GM21723 (cell line): ENCODE measurements around the gene LMOD3.

Experiments used
- ATAC-seq: cut with Tn5 transposase; IDR thresholded peaks from one replicate; pipeline ENCODE4 v1.9.1; 2021; ENCODE audit warnings: mild to moderate bottlenecking, moderate library complexity; ENCODE audit not compliant: unreplicated experiment

The LMOD3 gene

DNA sequence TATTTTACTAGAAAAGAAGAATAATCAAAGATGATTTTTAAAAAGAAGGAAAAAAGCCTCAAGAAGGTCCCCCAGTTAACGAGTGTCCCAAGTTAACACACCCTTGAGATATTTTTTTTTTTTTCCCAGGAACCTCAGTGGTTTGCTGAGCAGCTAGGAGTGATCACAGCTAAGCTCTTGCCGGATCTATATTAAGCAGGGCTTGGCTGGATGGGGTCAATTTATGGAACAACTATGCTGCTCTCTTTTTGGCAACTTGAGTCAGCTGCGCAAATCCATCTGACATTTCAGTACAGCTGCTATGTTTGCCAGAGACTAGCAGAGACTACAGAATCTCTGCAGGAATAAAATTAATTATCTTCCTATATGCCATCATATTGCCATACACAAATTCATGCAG, at the start of gene LMOD3:
Gene LMOD3 (minus strand): TSS at position 193 of the 400 bp plus-strand sequence. CDS start 209 bp downstream, outside the sequence.
- ATAC-seq: no peak

DNA sequence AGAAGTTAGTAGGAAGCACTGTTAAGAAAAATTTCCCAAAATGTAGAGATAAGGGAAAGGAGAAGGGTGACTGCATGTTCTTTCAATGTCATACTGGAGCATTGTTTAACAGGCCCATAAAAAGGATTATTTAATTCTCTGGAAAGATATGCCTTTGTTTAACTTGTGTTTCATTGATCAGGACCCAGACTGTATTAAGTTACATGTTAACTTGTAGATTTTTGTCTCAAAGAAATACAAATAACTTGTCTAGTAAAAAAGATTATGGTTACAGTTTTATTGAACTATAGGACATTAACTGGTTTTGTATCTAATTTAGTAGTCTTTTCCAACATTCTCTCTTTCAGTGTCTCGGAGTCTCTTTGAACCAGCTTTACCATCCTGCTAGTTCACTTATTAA, 49.7 kb upstream of the LMOD3 start:
- ATAC-seq: no peak

DNA sequence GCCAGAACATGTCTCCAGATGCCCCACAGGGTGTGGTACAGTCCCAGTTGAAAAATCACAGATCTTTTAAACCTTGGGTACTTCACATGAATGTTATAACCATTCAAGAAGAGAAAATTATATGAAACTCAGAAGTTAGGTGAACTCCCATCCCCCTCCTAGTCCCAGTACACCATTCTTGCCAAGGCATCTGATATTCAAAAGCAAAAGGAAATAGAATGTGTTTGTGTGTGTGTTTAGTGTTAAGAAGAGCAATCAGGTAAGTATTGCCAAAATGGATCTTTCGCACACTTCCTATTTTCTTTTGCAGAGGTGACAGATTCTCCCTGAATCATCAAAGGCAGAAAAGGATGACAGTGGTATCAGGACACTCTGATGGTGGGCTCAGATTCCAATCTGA, 44.1 kb upstream of the LMOD3 start:
- ATAC-seq: no peak

DNA sequence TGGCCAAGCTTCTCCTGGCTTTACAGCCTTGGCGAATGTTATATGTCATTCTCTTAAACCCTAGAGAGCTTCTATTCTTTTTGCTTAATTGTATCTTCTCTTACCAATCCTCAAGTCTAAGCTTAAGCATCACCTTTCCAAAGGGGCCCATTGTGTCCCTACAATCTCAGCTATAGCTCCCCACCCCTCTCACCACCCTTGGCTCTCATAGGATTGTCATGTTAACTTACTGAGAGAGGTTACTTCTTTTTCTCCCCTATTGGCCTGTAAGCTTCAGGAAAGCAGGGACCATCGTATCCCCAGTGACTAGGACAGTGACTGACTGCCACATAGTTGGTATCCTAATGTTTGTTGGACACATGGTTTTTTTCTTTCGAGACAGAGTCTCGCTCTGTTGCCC, 43.3 kb upstream of the LMOD3 start:
- ATAC-seq: no peak

DNA sequence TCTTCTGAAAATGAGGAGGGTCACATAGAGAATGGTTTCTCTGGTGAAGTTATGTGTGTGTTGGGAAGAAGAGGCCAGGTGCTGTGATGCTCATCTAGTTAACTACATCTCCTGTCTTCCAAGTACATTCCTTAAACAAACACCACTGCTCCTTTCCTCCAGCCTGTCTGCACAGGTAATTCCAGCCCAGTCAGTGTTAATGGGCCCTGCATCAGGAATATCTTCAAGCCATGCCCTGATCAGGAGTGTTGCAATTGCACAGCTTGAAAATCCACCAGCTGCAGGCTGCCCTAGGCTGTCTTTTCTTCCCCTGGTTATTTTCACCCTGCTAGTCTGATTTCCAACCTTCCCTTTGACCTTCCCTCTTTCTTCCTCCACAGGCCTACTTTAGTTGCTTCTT, 41.9 kb upstream of the LMOD3 start:
- no peak for ATAC-seq

DNA sequence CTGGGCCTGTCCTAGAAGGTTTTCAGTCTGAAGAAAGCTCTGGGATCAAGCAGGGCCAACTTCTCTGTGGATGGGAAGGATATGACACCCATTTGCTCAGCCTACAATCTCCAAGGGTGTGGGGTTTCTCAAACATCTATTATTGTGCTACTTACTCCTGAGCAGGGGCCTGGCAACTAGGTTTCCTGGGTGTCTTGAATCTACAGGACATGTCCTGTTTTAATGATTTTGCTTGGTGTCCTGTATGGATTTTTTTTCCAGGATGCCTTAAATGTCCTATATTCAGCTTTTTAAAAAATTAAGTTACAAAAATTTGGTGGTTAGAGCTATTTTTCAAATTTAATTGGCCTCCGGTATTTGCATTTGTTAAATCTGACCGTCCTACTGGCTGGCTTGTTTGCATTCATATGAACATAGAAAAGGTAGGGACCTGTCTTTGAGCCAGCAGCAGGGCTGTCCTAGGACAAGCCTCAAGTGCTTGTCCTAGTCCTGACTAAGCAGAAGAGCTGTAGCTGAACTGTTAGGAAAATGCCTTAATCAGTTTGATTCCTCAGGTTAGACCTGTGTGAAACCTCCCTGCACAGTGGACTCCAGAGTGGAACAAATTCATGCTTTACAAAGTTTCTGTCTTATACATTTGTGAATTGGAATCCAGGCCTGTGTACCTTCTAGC, 40.0 kb upstream of the LMOD3 start:
- no peak for ATAC-seq

DNA sequence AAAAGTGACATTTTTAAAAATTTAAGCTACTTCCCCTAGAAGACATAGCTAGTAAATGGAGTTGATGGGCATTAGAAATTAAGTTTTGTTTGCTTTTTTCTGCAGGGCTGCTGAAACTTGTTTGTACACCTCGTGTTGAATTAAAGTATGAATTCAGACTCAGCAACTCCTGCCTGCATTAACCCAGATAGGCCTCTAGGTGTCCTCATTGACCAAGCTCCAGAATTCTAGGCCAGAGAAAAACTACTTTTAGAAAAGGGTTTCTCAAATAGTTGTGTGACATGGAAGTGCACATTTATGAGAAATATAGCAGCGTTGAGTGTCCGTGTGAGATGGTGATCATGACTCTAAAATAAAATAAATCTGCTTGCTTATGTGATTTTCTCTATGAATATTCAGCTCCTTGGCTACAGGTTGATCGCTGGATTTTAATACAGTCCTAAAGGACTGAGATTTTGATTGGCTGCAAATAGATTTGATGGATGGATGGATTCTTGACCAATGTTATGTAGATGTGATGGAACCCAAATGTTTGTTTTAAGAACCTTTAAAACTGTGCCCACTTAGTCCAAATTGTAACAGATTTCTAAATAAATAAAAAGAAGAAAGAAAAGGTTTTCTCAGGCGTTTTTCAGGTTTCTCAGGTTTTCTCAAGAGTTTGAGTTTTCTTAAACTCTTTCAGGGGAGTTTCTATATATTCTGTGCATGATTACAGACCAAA, 39.4 kb upstream of the LMOD3 start:
- no peak for ATAC-seq

DNA sequence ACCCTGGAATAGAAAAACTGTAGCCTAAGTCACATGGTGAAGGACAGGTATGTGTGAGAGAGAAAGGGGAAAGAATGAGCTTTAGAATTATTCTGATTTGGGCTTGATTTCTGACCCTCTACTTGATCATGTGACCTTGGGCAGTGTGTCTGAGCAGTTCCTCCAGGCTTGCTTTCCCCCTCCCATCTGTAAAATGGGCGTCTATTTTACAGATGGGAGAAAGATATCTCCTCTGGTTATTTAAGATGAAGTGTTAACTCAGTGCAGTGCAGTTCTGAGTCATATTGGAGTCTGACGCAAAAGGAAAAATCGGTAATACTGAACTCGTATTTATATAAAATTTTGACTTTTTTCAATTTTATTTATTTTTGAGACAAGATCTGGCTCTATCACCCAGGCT, 38.1 kb upstream of the LMOD3 start:
- no peak for ATAC-seq

DNA sequence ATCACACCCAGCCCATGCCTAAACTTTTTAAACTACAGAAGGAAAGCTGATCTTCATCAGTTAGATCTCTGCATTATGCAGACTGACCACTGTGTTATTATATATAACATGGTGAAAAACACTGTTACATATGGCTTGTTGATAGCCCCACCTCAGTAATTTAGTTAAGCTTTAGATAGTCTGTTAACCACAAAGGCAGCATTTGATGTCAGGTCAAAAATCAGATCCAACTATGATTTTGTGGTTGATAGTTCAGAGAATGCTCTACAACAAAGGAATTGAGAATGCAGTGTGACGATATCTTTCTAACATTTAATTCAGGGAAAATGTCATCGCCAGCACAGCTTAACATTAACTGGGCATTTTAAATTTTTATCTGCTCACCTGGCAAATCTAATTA, 37.7 kb upstream of the LMOD3 start:
- ATAC-seq: no peak

DNA sequence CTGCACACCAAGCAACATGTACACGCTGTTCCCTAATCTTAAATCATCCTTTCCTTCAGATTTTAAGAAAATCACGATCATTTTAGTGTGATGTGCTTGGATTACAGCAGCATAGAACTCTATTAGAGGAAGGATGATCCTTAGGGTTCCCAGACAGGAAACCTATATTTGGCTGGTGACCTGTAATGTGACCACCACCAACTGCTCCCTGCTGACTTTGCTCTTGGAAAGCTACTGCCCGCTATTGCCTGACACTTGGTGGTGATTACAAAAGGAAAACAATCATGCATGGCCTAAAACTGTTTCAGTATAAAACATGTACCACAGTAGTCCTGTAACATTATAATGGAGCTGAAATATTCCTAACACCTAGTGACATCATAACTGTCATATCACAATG, 27.2 kb upstream of the LMOD3 start:
- no peak for ATAC-seq

DNA sequence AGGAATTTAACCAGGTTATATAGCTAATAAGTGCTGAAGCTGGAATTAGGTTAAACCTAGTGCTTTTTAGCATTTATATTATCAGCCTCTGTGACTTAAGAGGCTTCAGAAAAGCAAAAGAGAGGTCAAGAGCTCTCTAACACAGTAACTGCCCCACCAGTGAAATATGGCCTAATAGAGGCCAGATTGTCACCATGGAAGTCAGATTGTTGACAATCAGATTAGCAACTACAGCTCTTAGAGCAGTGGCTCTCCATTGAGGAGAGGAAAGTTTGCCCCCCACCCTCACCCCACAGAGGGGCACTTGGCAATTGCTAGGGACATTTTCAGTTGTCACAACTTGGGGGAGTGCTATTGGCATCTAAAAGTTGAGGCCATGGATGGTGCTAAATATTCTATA, 23.3 kb upstream of the LMOD3 start:
- ATAC-seq: no peak

DNA sequence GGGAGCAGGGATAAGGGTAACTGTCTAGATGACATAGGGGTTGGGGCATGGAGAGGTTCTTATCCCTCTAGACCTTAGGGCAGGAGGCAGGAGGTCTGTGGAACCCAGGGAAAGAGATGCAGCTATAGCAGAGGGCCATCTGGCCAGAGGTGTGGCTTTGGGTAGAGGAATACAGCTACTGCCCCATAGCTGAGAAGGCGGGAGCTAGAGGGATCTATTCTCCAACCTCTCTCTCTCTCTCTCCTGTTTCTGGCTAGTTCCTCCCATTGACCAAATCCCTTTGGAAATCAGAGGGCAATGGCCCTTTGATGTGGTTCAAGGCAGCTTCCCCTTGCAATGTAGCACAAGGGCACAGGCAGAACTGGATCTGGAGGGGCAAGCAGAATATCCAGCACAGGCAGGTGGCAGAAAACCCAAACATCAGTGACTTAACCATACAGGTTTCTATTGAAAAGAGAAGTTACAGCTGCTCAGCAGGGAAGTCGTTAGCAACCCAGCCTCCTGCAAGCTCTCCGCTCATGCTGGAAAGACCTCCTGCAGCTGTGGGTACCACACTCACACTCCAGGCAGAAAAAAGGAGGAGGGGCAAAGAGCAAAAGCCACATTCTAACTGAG, 22.3 kb upstream of the LMOD3 start:
- no peak for ATAC-seq

DNA sequence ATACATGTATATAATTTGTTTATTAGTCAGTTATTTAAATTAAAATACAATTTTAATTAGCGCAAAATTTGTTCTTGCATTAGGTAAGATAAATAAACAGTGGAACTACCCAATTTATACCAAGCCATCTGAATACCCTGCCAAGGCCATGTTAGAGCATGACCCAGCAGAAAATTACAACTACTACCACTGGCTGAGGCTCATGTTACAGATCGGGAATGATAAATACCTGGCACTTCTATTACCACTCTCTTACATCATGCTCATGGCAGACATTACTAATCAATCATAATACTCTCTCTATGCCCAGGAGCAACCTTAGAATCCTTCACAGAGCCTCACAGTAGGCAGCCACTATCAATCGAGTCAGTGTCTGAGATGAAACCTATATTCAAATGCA, 21.2 kb upstream of the LMOD3 start:
- ATAC-seq: no peak

DNA sequence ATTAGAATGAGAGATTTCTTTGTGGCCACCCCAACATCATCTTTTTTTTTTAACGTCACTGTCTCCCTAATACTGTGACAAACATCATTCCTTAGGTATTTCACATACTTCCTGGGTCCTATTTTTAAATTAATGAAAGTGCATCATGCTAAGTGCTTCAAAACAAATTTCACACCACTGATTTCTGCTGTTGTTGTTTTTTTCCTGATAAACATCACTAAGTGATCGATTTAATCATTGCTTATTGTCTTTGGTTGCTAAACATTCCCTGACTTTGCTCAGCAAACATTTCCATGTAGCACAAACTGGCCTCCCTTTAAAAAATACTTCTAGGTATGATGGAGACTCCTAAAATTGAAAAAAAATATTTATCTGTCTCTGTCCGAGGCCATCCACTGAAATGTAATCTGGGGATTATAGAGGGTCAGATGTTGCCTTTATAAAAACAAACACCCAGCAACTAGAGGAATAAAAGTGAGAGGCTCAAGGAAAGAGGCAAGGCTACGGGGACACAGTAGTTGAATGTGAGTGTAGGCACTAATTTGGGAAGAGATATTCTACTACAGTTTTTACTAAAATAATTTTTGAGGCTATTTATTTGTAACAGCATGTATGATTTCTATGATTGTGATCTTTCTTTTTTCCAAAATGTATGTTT, 20.5 kb upstream of the LMOD3 start:
- ATAC-seq: no peak

DNA sequence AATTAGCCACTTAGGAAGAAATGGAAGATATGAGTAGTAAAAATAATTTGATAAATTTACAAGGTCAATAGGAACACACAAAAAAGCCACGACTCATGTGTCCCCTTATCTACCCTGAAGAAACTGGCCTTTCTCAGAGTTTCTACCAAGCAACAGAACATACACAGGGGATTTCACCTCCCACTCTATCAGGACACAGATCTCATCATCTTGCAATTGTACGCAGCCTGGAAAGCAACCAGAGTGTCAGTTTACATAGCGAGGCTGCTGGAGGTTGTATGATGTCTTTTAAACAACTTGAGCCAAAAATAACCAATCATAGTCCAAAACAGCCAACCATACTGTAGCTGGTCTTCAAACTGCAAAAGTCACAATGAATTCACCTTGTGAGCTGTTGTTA, 19.7 kb upstream of the LMOD3 start:
- ATAC-seq: no peak

DNA sequence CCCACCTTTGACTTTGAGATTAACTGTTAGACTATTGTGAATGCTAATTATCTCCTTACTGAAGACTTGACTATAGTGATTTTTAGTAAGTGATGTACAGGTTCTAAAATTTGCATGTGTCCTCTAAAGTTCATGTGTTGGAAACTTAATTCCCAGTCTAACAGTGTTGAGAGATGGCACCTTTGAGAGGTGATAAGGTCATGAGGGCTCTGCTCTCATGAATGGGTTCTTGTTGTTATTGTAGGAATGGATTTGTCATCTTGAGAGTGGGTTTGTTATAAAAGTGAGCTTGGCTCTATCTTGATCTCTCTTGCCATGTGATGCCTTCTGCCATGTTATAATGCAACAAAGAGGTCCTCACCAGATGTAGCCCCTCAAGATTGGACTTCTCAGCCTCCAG, 18.9 kb upstream of the LMOD3 start:
- ATAC-seq: no peak

DNA sequence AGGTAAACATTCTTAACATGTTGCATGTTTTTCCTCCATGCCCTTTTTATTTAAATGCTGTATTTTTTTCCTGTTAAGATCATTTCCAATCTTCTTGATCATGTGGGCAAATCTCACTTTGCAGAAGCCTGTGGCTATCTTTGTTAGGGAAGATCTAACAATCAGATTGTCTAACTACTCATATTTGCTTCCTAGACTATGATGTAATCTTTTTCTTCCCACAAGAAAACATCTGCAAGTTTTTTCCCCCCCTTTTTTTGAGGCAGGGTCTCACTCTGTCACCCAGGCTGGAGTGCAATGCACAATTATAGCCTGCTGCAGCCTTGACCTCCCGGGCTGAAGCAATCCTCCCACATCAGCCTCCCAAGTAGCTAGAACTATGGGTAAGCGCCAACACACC, 15.0 kb upstream of the LMOD3 start:
- ATAC-seq: no peak

DNA sequence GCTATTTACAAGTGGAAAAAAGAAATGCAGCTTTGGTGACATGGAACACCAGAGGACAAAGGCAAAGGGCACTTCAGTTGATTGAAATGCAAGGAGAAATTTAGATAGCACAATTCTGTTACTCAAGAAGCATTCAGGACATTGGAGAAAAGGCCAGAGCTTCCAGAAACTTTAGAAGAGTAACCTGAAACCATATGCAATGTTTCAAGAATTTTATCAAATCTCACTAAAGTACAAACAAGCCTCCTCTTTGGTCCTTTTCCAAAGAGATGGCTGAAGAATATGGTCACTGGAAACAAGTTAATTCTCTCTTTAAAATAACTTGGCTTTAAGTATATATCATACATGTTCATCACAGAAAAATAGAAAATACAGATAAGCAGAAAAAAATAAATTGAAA, 14.6 kb upstream of the LMOD3 start:
- ATAC-seq: no peak

DNA sequence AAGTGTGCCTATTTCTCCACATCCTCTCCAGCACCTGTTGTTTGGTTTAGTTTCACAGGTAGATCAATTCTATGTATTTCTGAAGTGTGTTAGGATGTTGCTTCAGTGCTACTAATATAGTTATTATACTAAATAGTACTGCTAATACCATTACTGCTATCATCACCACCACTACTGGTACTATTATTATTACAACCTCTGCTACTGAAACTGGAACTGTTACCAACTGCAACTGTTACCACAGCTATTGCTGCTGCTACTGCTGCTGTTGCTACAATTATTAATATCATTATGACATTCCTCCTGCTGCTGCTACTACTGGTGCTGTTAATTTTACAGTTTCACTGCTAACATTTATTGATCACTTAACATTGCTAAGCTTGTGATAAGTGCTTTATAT, 8.3 kb upstream of the LMOD3 start:
- ATAC-seq: peak; percentile 99

DNA sequence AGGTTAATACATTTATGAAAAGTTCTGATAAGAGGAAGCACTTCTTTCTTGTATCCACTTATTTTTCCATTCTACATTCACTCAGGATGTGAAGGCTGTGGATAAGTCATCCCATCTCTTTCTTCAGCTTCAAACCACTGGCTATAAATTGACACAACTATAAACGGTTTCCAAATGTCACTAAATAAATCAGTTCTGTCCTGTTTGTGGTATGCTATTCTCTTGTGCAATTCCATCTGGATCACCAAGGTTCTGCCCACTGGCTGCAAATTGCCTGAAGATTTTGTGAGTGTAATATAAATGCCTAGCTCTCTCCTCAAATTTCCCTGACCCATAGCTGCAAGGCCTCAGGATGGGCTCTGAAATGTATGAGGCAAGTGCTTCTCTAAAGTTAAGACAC, 7.1 kb upstream of the LMOD3 start:
- ATAC-seq: no peak

DNA sequence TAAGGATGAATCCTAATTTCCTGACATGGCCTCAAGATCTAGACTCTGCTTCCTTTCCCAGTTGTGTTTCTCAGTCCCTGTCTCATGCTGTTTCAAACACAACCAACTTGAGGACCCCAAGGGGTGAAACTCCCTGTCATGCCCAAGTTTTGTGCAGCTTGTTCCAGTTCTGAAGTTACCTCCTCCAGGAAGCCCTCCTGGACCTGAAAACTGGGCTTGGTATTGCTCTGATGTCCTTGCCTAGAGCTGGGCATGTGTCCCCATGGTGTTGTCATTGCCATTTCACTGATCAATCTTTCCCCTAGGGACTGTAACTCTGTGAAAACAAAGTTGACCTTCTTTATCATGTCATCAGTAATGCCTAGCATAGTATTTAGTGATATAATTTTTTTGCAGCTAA, 6.1 kb upstream of the LMOD3 start:
- ATAC-seq: no peak

DNA sequence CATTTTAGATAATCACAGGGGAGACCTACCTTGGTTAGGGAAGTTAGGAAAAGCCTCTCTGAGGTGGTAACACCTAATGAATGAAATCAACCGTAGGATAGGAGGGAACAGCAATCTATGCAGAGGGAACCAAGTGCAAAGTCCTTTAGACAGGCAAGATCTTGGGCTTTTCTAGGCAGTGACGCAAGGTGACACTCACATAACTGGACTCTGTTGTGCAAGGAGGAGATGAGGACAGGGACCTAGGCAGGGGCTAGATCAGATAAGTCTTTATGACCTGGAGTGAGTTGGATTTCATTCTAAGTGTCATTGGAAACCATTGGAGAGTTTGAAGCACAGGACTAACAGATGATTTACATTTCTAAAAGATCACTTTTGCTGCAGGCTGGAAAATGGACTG, 4.6 kb upstream of the LMOD3 start:
- no peak for ATAC-seq
